Activated T-helper 1 cell treated with anti-CD3 and anti-CD28 coated beads, Interleukin-12 subunit alpha, Interleukin-12 subunit beta, Interleukin-2, Interleukin-4 antibody, amounts not matched to agents 30 ng/mL and 10 ng/mL and 1 ng/mL, durations not matched to agents 14 hours and 24 hours and 36 hours (primary cell): ENCODE data around the gene HPS5. TPM values are rescaled to one million over a fixed set of nuclear protein-coding genes. Genes with fewer than 3 reads are reported as not detected.
"Not testable (repeated sequence)": the region's sequence is repeated elsewhere in the genome, so short reads cannot be mapped to it uniquely, and the experiment has no call there.

ENCODE experiments used
- DNase-seq: peaks from one replicate; pipeline ENCODE4 v3.0.0; 2021; ENCODE audit warnings: low spot score
- H3K27ac Mint-ChIP-seq: one replicate; pipeline ENCODE4 v1.8.0; 2021; ENCODE audit warnings: mild to moderate bottlenecking, mixed read lengths
- H3K27me3 Mint-ChIP-seq: one replicate; pipeline ENCODE4 v1.8.0; 2022; ENCODE audit warnings: mild to moderate bottlenecking, moderate library complexity, mixed read lengths; ENCODE audit not compliant: insufficient read depth
- H3K36me3 Mint-ChIP-seq: one replicate; pipeline ENCODE4 v1.8.0; 2021; ENCODE audit warnings: low read depth, mixed read lengths
- H3K4me1 Mint-ChIP-seq: one replicate; pipeline ENCODE4 v1.8.0; 2021; ENCODE audit warnings: low read depth, mixed read lengths
- H3K4me3 Mint-ChIP-seq: one replicate; pipeline ENCODE4 v1.8.0; 2021; ENCODE audit warnings: mild to moderate bottlenecking, moderate library complexity, mixed read lengths
- H3K9me3 Mint-ChIP-seq: one replicate; pipeline ENCODE4 v1.8.0; 2021; ENCODE audit warnings: mixed read lengths
- intact Hi-C: fragments of 100-400 bp; cut with micrococcal nuclease; formaldehyde crosslinking; loops from one replicate; pipeline ENCODE4 v1.15.1; 2024
- total RNA-seq: library from RNA; stranded (reverse); gene quantifications from 2 replicates; pipeline ENCODE4 v1.2.3, GENCODE V29; 2022

HPS5 gene
- total RNA-seq, 1 donor from 2014 or later: 19.9 TPM

GRCh38 chr11:18332302-18332701 lies 10.4 kb upstream of the HPS5 start:
- no peaks in the 10 kb centered on the region for H3K9me3 Mint-ChIP-seq
- no peaks in the 10 kb centered on the region for H3K27me3 Mint-ChIP-seq
- peak overlapping the region; percentile 67 for H3K4me3 Mint-ChIP-seq
- intact Hi-C loops: loop anchor here (2.0 kb wide), 1 partner anchor 50 kb away; no protein-coding TSS in a partner anchor
- no peak for DNase-seq
- H3K4me1 Mint-ChIP-seq: peaks cover 67% of the 10 kb centered on the region
- H3K36me3 Mint-ChIP-seq: peaks cover 49% of the 10 kb centered on the region
- peak overlapping the region; percentile 88 for H3K27ac Mint-ChIP-seq

GRCh38 chr11:18330921-18331320 lies 9.0 kb upstream of the HPS5 start:
- H3K4me3 Mint-ChIP-seq: peak overlapping the region; percentile 49

GRCh38 chr11:18329196-18329870 lies 7.4 kb upstream of the HPS5 start:
- peaks cover 46% of the 10 kb centered on the region for H3K36me3 Mint-ChIP-seq
- no peak for DNase-seq
- peak overlapping the region; percentile 36 for H3K27ac Mint-ChIP-seq
- intact Hi-C loops: no loop called here
- no peaks in the 10 kb centered on the region for H3K9me3 Mint-ChIP-seq
- peak overlapping the region; percentile 23 for H3K4me3 Mint-ChIP-seq
- H3K27me3 Mint-ChIP-seq: no peaks in the 10 kb centered on the region
- peaks cover 72% of the 10 kb centered on the region for H3K4me1 Mint-ChIP-seq

More at GRCh38 chr11:18330921-18331320, 9.0 kb upstream of the HPS5 start:
- H3K27me3 Mint-ChIP-seq: no peaks in the 10 kb centered on the region
- peaks cover 72% of the 10 kb centered on the region for H3K4me1 Mint-ChIP-seq
- H3K36me3 Mint-ChIP-seq: peaks cover 49% of the 10 kb centered on the region
- no peak overlapping the region for H3K27ac Mint-ChIP-seq
- DNase-seq: no peak
- no peaks in the 10 kb centered on the region for H3K9me3 Mint-ChIP-seq
- intact Hi-C loops: loop anchor here (1.0 kb wide), 1 partner anchor 9 kb away; the partner anchor contains the start of genes GTF2H1 and HPS5

- peak overlapping the region; percentile 74 for H3K27ac Mint-ChIP-seq
- H3K4me1 Mint-ChIP-seq: peaks cover 57% of the 10 kb centered on the region
- DNase-seq: no peak
- H3K27me3 Mint-ChIP-seq: no peaks in the 10 kb centered on the region
- intact Hi-C loops: loop anchor here (5.0 kb wide), 4 partner anchors 398 to 1587 kb away; partner anchors contain the start of genes C11orf58, E2F8 and RPS13
- H3K4me3 Mint-ChIP-seq: peak overlapping the region; percentile 93
- peaks cover 27% of the 10 kb centered on the region for H3K36me3 Mint-ChIP-seq
- no peaks in the 10 kb centered on the region for H3K9me3 Mint-ChIP-seq
Measured at GRCh38 chr11:18324381-18324780, 2.4 kb upstream of the HPS5 start.

- not testable (repeated sequence) for H3K27me3 Mint-ChIP-seq, H3K9me3 Mint-ChIP-seq, DNase-seq
- Mint-ChIP-seq H3K4me1 (peaks cover 57% of the 10 kb centered on the region), H3K36me3 (peaks cover 27% of the 10 kb centered on the region), H3K4me3 (peak overlapping the region; percentile 93), H3K27ac (peak overlapping the region; percentile 99)
- intact Hi-C loops: loop anchor here (2.0 to 5.0 kb wide), 5 partner anchors 217 to 1587 kb away; partner anchors contain the start of genes C11orf58, E2F8, RPS13 and SAAL1
Measured at GRCh38 chr11:18323881-18324280, 1.9 kb upstream of the HPS5 start.

- no peak for DNase-seq
- peaks cover 25% of the 10 kb centered on the region for H3K36me3 Mint-ChIP-seq
Measured at GRCh38 chr11:18322818-18323570, 1.1 kb upstream of the HPS5 start.

GRCh38 chr11:18321578-18321968 lies 367 bp downstream of the HPS5 start:
- H3K4me3 Mint-ChIP-seq: peak overlapping the region; percentile 93

More at GRCh38 chr11:18322818-18323570, 1.1 kb upstream of the HPS5 start:
- H3K4me1 Mint-ChIP-seq: peaks cover 63% of the 10 kb centered on the region
- intact Hi-C loops: loop anchor here (1.0 to 5.0 kb wide), 13 partner anchors 7 to 1586 kb away; partner anchors contain the start of genes C11orf58, E2F8, RPS13 and SAAL1
- no peaks in the 10 kb centered on the region for H3K27me3 Mint-ChIP-seq
- H3K9me3 Mint-ChIP-seq: no peaks in the 10 kb centered on the region
- H3K27ac Mint-ChIP-seq: peak overlapping the region; percentile 99
- H3K4me3 Mint-ChIP-seq: peak overlapping the region; percentile 93

GRCh38 chr11:18320617-18321016 lies 1.3 kb downstream of the HPS5 start:
- H3K4me3 Mint-ChIP-seq: peak overlapping the region; percentile 77
- intact Hi-C loops: loop anchor here (1.0 to 5.0 kb wide), 5 partner anchors 77 to 1583 kb away; partner anchors contain the start of genes C11orf58, E2F8 and RPS13
- H3K4me1 Mint-ChIP-seq: peaks cover 63% of the 10 kb centered on the region
- H3K27ac Mint-ChIP-seq: peak overlapping the region; percentile 62
- peaks cover 27% of the 10 kb centered on the region for H3K36me3 Mint-ChIP-seq
- no peak for DNase-seq
- H3K27me3 Mint-ChIP-seq: no peaks in the 10 kb centered on the region
- H3K9me3 Mint-ChIP-seq: no peaks in the 10 kb centered on the region

More at GRCh38 chr11:18321578-18321968, 367 bp downstream of the HPS5 start:
- H3K9me3 Mint-ChIP-seq: no peaks in the 10 kb centered on the region
- H3K36me3 Mint-ChIP-seq: peaks cover 26% of the 10 kb centered on the region
- peak overlapping the region; percentile 99 for H3K27ac Mint-ChIP-seq
- H3K4me1 Mint-ChIP-seq: peaks cover 67% of the 10 kb centered on the region
- intact Hi-C loops: loop anchor here (1.0 to 5.0 kb wide), 5 partner anchors 78 to 1584 kb away; partner anchors contain the start of genes C11orf58, E2F8 and RPS13
- no peak for DNase-seq
- no peaks in the 10 kb centered on the region for H3K27me3 Mint-ChIP-seq

GRCh38 chr11:18319914-18320313 lies 2.0 kb downstream of the HPS5 start:
- H3K4me1 Mint-ChIP-seq: peaks cover 56% of the 10 kb centered on the region
- intact Hi-C loops: loop anchor here (5.0 kb wide), 4 partner anchors 402 to 1583 kb away; partner anchors contain the start of genes C11orf58, E2F8 and RPS13
- H3K9me3 Mint-ChIP-seq: no peaks in the 10 kb centered on the region
- no peak for DNase-seq
- peak overlapping the region; percentile 77 for H3K4me3 Mint-ChIP-seq
- peaks cover 21% of the 10 kb centered on the region for H3K36me3 Mint-ChIP-seq
- H3K27me3 Mint-ChIP-seq: no peaks in the 10 kb centered on the region
- peak overlapping the region; percentile 37 for H3K27ac Mint-ChIP-seq

GRCh38 chr11:18317551-18317950 lies 4.4 kb downstream of the HPS5 start:
- H3K36me3 Mint-ChIP-seq: peaks cover 16% of the 10 kb centered on the region
- DNase-seq: no peak
- H3K27me3 Mint-ChIP-seq: no peaks in the 10 kb centered on the region
- peaks cover 41% of the 10 kb centered on the region for H3K4me1 Mint-ChIP-seq
- intact Hi-C loops: no loop called here
- H3K27ac Mint-ChIP-seq: no peak overlapping the region
- H3K9me3 Mint-ChIP-seq: no peaks in the 10 kb centered on the region
- H3K4me3 Mint-ChIP-seq: no peak overlapping the region

- no peak for DNase-seq
- no peak overlapping the region for H3K4me3 Mint-ChIP-seq
- intact Hi-C loops: no loop called here
- H3K27me3 Mint-ChIP-seq: no peaks in the 10 kb centered on the region
- no peak overlapping the region for H3K27ac Mint-ChIP-seq
- peaks cover 24% of the 10 kb centered on the region for H3K36me3 Mint-ChIP-seq
- peaks cover 35% of the 10 kb centered on the region for H3K4me1 Mint-ChIP-seq
- no peaks in the 10 kb centered on the region for H3K9me3 Mint-ChIP-seq
Measured at GRCh38 chr11:18315893-18316292, 6.0 kb downstream of the HPS5 start.

GRCh38 chr11:18314784-18315523 lies 7.0 kb downstream of the HPS5 start:
- H3K9me3 Mint-ChIP-seq: no peaks in the 10 kb centered on the region
- peaks cover 26% of the 10 kb centered on the region for H3K4me1 Mint-ChIP-seq
- H3K4me3 Mint-ChIP-seq: no peak overlapping the region
- peaks cover 32% of the 10 kb centered on the region for H3K36me3 Mint-ChIP-seq
- no peaks in the 10 kb centered on the region for H3K27me3 Mint-ChIP-seq
- DNase-seq: no peak
- no peak overlapping the region for H3K27ac Mint-ChIP-seq
- intact Hi-C loops: no loop called here
